HepG2 (cell line): Measurements from ENCODE around the gene IFIT3. TPM values are rescaled to one million over a fixed set of nuclear protein-coding genes. Genes with fewer than 3 reads are reported as not detected.

Experiments used
- CBX5 ChIP-seq: sonication (generic); formaldehyde crosslinking; IDR thresholded peaks from 2 replicates; pipeline ENCODE4 v1.4.0; 2020; ENCODE audit warnings: missing genetic modification reagents, borderline replicate concordance
- CC2D1A ChIP-seq: sonication (generic); formaldehyde crosslinking; IDR thresholded peaks from 2 replicates; pipeline ENCODE4 v1.8.1; 2023; ENCODE audit warnings: mild to moderate bottlenecking, missing genetic modification reagents
- FOSL2 ChIP-seq: sonication (generic); formaldehyde crosslinking; IDR thresholded peaks from 2 replicates; pipeline ENCODE4 v1.4.0; 2020; ENCODE audit warnings: missing genetic modification reagents
- FOXC1 ChIP-seq: sonication (generic); formaldehyde crosslinking; IDR thresholded peaks from 2 replicates; pipeline ENCODE4 v1.8.0; 2022; ENCODE audit warnings: mild to moderate bottlenecking, missing genetic modification reagents, borderline replicate concordance
- HOXA5 ChIP-seq: sonication (generic); formaldehyde crosslinking; IDR thresholded peaks from 2 replicates; pipeline ENCODE4 v1.4.0; 2020; ENCODE audit warnings: missing genetic modification reagents
- KDM4B ChIP-seq: sonication (generic); formaldehyde crosslinking; IDR thresholded peaks from 2 replicates; pipeline ENCODE4 v1.4.0; 2020; ENCODE audit warnings: missing genetic modification reagents
- MAFK ChIP-seq, 2 experiments: IDR thresholded peaks in 1 of 2; conservative IDR thresholded peaks in 1 of 2; 2 replicates each; pipeline ENCODE4 v1.6.1; 2011; ENCODE audit warnings: improper control_type of control experiment in 2 of 2, low read length in 2 of 2
- MEIS1 ChIP-seq: sonication (generic); formaldehyde crosslinking; IDR thresholded peaks from 2 replicates; pipeline ENCODE4 v1.9.0; 2021; ENCODE audit warnings: mild to moderate bottlenecking, missing genetic modification reagents, moderate library complexity, borderline replicate concordance
- NCOR1 ChIP-seq: fragments of 200-600 bp; sonication (generic); IDR thresholded peaks from 2 replicates; pipeline ENCODE4 v1.7.0; 2017; ENCODE audit warnings: antibody characterized with exemption, low read length, borderline replicate concordance
- NFAT5 ChIP-seq: sonication (generic); formaldehyde crosslinking; IDR thresholded peaks from 2 replicates; pipeline ENCODE4 v1.4.0; 2020; ENCODE audit warnings: missing genetic modification reagents
- PHF21A ChIP-seq: sonication (generic); formaldehyde crosslinking; IDR thresholded peaks from 2 replicates; pipeline ENCODE4 v1.5.0; 2020; ENCODE audit warnings: mild to moderate bottlenecking, missing genetic modification reagents
- SETDB1 ChIP-seq: sonication (generic); formaldehyde crosslinking; IDR thresholded peaks from 2 replicates; pipeline ENCODE4 v1.5.1; 2020; ENCODE audit warnings: missing genetic modification reagents, mild to moderate bottlenecking, borderline replicate concordance
- SMARCC2 ChIP-seq: fragments of 450-650 bp; IDR thresholded peaks from 2 replicates; pipeline ENCODE4 v1.6.1; 2017; ENCODE audit warnings: antibody characterized with exemption, mild to moderate bottlenecking
- TEAD3 ChIP-seq: optimal IDR thresholded peaks from 2 replicates; pipeline ENCODE3; 2016; ENCODE audit warnings: borderline replicate concordance
- TSC22D2 ChIP-seq: sonication (generic); formaldehyde crosslinking; IDR thresholded peaks from 2 replicates; pipeline ENCODE4 v1.5.1; 2020; ENCODE audit warnings: missing genetic modification reagents, mild to moderate bottlenecking, borderline replicate concordance
- WIZ ChIP-seq: sonication (generic); formaldehyde crosslinking; IDR thresholded peaks from 2 replicates; pipeline ENCODE4 v1.5.1; 2020; ENCODE audit warnings: mild to moderate bottlenecking, missing genetic modification reagents
- ZBTB46 ChIP-seq: sonication (generic); formaldehyde crosslinking; IDR thresholded peaks from 2 replicates; pipeline ENCODE4 v1.4.0; 2020; ENCODE audit warnings: mild to moderate bottlenecking, missing genetic modification reagents, borderline replicate concordance
- ZNF136 ChIP-seq: sonication (generic); formaldehyde crosslinking; IDR thresholded peaks from 2 replicates; pipeline ENCODE4 v1.8.1; 2022; ENCODE audit warnings: low read depth, mild to moderate bottlenecking, moderate library complexity, missing genetic modification reagents
- ZNF274 ChIP-seq: sonication (generic); formaldehyde crosslinking; IDR thresholded peaks from 2 replicates; pipeline ENCODE4 v1.5.1; 2020; ENCODE audit warnings: mild to moderate bottlenecking, missing genetic modification reagents
- ZNF326 ChIP-seq: sonication (generic); formaldehyde crosslinking; IDR thresholded peaks from 2 replicates; pipeline ENCODE4 v1.4.0; 2020; ENCODE audit warnings: missing genetic modification reagents, borderline replicate concordance
- ZNF33A ChIP-seq: sonication (generic); formaldehyde crosslinking; IDR thresholded peaks from 2 replicates; pipeline ENCODE4 v1.5.1; 2020; ENCODE audit warnings: missing genetic modification reagents, mild to moderate bottlenecking, moderate library complexity, borderline replicate concordance
- ZNF34 ChIP-seq: sonication (generic); formaldehyde crosslinking; IDR thresholded peaks from 2 replicates; pipeline ENCODE4 v1.4.0; 2020; ENCODE audit warnings: mild to moderate bottlenecking, missing genetic modification reagents, borderline replicate concordance
- ZNF740 ChIP-seq: sonication (generic); formaldehyde crosslinking; IDR thresholded peaks from 2 replicates; pipeline ENCODE4 v1.4.0; 2020; ENCODE audit warnings: missing genetic modification reagents
- polyA plus RNA-seq, 8 experiments: library from polyadenylated mRNA; depleted of rRNA in 3 of 8; stranded (reverse) in 7 of 8; unstranded in 1 of 8; fragments of >200 nt; fragmentation: Illumina TruSeq in 4 of 8; extraction: Trizol in 4 of 8; gene quantifications; 2 replicates each; pipeline versions ENCODE4 v1.2.1 to v1.2.3, GENCODE V29; 2011 to 2016; ENCODE audit warnings: low read depth in 4 of 8, missing spikeins in 1 of 8, mixed read lengths in 1 of 8; ENCODE audit not compliant: insufficient read depth in 1 of 8
- total RNA-seq, 5 experiments: library from RNA; depleted of rRNA; stranded (reverse); fragments of >200 nt; fragmentation: Illumina TruSeq; extraction: Trizol; gene quantifications; 2 replicates each; pipeline ENCODE4 v1.2.3, GENCODE V29; 2016; ENCODE audit warnings: low read depth in 1 of 5

IFIT3 gene
- total and polyA plus RNA-seq, 2 of the 13 experiments (the other 11 are each of a cell fraction or from before 2014, with no cell fraction given), result 0.48 to 3.1 TPM

GRCh38 chr10:89332123-89332633 lies 4.4 kb downstream of the IFIT3 start (continued):
- no peak for TF ChIP-seq NFAT5 (CRISPR knock-in tag)
- TF ChIP-seq CC2D1A (CRISPR knock-in tag), result no peak
- no peak for TF ChIP-seq TEAD3 (CRISPR knock-in tag)
- TF ChIP-seq MEIS1 (CRISPR knock-in tag), result no peak
- TF ChIP-seq WIZ, result no peak
- 0 out of 2 replicates have a peak, but pooled peaks have one; percentile 27 for TF ChIP-seq HOXA5 (CRISPR knock-in tag)
- TF ChIP-seq KDM4B (CRISPR knock-in tag), result no peak
- TF ChIP-seq TSC22D2 (CRISPR knock-in tag), result no peak
- no peak for TF ChIP-seq SMARCC2
- no peak for TF ChIP-seq NCOR1
- no peak for TF ChIP-seq CBX5 (CRISPR knock-in tag)
- no peak for TF ChIP-seq ZNF326 (CRISPR knock-in tag)
- 0 out of 2 replicates have a peak, but pooled peaks have one; percentile 21 for TF ChIP-seq PHF21A (CRISPR knock-in tag)
- TF ChIP-seq ZNF136 (CRISPR knock-in tag), result no peak
- no peak for TF ChIP-seq MAFK (conservative IDR thresholded peaks at IDR 0.05 in 1 of 2, IDR thresholded peaks at IDR 0.05 in 1 of 2; ENCODE audit: low read length in 2 of 2)
- no peak for TF ChIP-seq ZNF274 (CRISPR knock-in tag)
- TF ChIP-seq FOSL2 (CRISPR knock-in tag), result peak; percentile 57
- TF ChIP-seq ZNF34 (CRISPR knock-in tag), result no peak
- TF ChIP-seq FOXC1, result no peak
- TF ChIP-seq ZNF740 (CRISPR knock-in tag), result no peak
- TF ChIP-seq ZBTB46 (CRISPR knock-in tag), result no peak
- no peak for TF ChIP-seq SETDB1 (CRISPR knock-in tag)
- no peak for TF ChIP-seq ZNF33A
